Central memory CD8-positive, alpha-beta T cell (primary cell): ENCODE measurements around the gene NETO2.
"Not testable (repeated sequence)": the region's sequence is repeated elsewhere in the genome, so short reads cannot be mapped to it uniquely, and the experiment has no call there.

Source experiments
- ATAC-seq: fragments of 150-1000 bp; cut with Tn5 transposase; replicated peaks from 2 replicates; pipeline ENCODE4 v1.10.0; 2022; ENCODE audit warnings: mild to moderate bottlenecking, moderate FRiP score, moderate number of reproducible peaks; ENCODE audit not compliant: poor library complexity, severe bottlenecking; ENCODE audit errors: extremely low read depth
- DNase-seq, 2 donors: peaks; one replicate each; pipeline ENCODE4 v3.0.0; 2021; ENCODE audit warnings: low spot score in 2 of 2
- H3K27ac Mint-ChIP-seq: one replicate; pipeline ENCODE4 v1.8.0; 2022; ENCODE audit warnings: low read depth, mild to moderate bottlenecking, moderate library complexity, mixed read lengths
- H3K27me3 Mint-ChIP-seq: one replicate; pipeline ENCODE4 v1.8.0; 2022; ENCODE audit warnings: mixed read lengths
- H3K36me3 Mint-ChIP-seq: one replicate; pipeline ENCODE4 v1.8.0; 2022; ENCODE audit warnings: mild to moderate bottlenecking, moderate library complexity, mixed read lengths; ENCODE audit not compliant: insufficient read depth
- H3K4me1 Mint-ChIP-seq: one replicate; pipeline ENCODE4 v1.8.0; 2022; ENCODE audit warnings: mixed read lengths
- H3K4me3 Mint-ChIP-seq: one replicate; pipeline ENCODE4 v1.8.0; 2022; ENCODE audit warnings: mild to moderate bottlenecking, moderate library complexity, mixed read lengths
- H3K9me3 Mint-ChIP-seq: one replicate; pipeline ENCODE4 v1.8.0; 2022; ENCODE audit warnings: mixed read lengths

The NETO2 gene, protein sequence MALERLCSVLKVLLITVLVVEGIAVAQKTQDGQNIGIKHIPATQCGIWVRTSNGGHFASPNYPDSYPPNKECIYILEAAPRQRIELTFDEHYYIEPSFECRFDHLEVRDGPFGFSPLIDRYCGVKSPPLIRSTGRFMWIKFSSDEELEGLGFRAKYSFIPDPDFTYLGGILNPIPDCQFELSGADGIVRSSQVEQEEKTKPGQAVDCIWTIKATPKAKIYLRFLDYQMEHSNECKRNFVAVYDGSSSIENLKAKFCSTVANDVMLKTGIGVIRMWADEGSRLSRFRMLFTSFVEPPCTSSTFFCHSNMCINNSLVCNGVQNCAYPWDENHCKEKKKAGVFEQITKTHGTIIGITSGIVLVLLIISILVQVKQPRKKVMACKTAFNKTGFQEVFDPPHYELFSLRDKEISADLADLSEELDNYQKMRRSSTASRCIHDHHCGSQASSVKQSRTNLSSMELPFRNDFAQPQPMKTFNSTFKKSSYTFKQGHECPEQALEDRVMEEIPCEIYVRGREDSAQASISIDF

GRCh38 chr16:47143677-47144558 is at the start of gene NETO2:
Gene NETO2 (minus strand): TSS chr16:47143945. CDS start chr16:47143612, 333 bp downstream.
- ATAC-seq (peak; percentile 70), DNase-seq (peak; percentile 34 to 38)
- H3K27ac Mint-ChIP-seq: peak within 1 kb of the TSS; percentile 87
- H3K27me3 Mint-ChIP-seq: peaks cover 12% of the 10 kb centered on the region
- peaks cover 8% of the 10 kb centered on the region for H3K36me3 Mint-ChIP-seq
- H3K4me3 Mint-ChIP-seq: peak within 1 kb of the TSS; percentile 78
- peaks cover 19% of the 10 kb centered on the region for H3K4me1 Mint-ChIP-seq
- H3K9me3 Mint-ChIP-seq: no peaks in the 10 kb centered on the region

GRCh38 chr16:47182318-47182717 is 38.6 kb upstream of the NETO2 start:
- H3K27me3 Mint-ChIP-seq: no peaks in the 10 kb centered on the region
- no peaks in the 10 kb centered on the region for H3K4me1 Mint-ChIP-seq
- H3K4me3 Mint-ChIP-seq: no peak overlapping the region
- ATAC-seq (no peak), DNase-seq (no peak)
- no peak overlapping the region for H3K27ac Mint-ChIP-seq
- H3K9me3 Mint-ChIP-seq: no peaks in the 10 kb centered on the region
- H3K36me3 Mint-ChIP-seq: peaks cover 2% of the 10 kb centered on the region

DNA sequence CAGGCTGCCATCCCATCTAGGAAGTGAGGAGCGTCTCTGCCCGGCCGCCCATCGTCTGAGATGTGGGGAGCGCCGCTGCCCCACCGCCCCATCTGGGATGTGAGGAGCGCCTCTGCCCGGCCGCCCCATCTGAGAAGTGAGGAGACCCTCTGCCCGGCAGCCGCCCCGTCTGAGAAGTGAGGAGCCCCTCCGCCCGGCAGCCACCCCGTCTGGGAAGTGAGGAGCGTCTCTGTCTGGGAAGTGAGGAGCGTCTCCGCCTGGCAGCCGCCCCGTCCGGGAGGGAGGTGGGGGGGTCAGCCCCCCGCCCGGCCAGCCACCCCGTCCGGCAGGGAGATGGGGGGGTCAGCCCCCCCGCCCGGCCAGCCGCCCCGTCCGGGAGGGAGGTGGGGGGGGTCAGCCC is 37.3 kb upstream of the NETO2 start:
- not testable (repeated sequence) for ATAC-seq, H3K4me3 Mint-ChIP-seq, H3K9me3 Mint-ChIP-seq, DNase-seq, H3K27me3 Mint-ChIP-seq, H3K4me1 Mint-ChIP-seq, H3K36me3 Mint-ChIP-seq
- H3K27ac Mint-ChIP-seq: peak overlapping the region; percentile 25

DNA sequence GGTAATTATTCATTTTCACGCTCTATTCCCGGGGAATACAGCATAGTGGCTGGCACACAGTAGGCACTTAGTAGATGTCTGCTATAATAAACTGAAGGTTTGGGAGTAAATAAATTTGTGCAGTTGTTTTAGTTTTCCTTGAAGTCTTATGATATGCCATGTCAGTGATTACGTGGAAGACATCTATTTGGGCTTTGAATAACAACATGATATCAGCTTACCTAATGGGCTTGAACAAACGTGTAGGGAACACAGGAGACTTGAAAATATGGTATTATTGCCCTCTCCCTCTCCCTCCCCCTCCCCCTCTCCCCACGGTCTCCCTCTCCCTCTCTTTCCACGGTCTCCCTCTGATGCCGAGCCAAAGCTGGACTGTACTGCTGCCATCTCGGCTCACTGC is 36.3 kb upstream of the NETO2 start:
- peaks cover 4% of the 10 kb centered on the region for H3K36me3 Mint-ChIP-seq
- no peaks in the 10 kb centered on the region for H3K27me3 Mint-ChIP-seq
- no peak overlapping the region for H3K4me3 Mint-ChIP-seq
- H3K27ac Mint-ChIP-seq: no peak overlapping the region
- H3K4me1 Mint-ChIP-seq: no peaks in the 10 kb centered on the region
- no peaks in the 10 kb centered on the region for H3K9me3 Mint-ChIP-seq
- DNase-seq: no peak
- no peak for ATAC-seq

GRCh38 chr16:47175152-47175551 is 31.4 kb upstream of the NETO2 start:
- no peak overlapping the region for H3K27ac Mint-ChIP-seq
- H3K4me3 Mint-ChIP-seq: no peak overlapping the region
- H3K36me3 Mint-ChIP-seq: peaks cover 3% of the 10 kb centered on the region
- ATAC-seq: no peak
- no peaks in the 10 kb centered on the region for H3K9me3 Mint-ChIP-seq
- H3K4me1 Mint-ChIP-seq: no peaks in the 10 kb centered on the region
- DNase-seq: no peak
- no peaks in the 10 kb centered on the region for H3K27me3 Mint-ChIP-seq

DNA sequence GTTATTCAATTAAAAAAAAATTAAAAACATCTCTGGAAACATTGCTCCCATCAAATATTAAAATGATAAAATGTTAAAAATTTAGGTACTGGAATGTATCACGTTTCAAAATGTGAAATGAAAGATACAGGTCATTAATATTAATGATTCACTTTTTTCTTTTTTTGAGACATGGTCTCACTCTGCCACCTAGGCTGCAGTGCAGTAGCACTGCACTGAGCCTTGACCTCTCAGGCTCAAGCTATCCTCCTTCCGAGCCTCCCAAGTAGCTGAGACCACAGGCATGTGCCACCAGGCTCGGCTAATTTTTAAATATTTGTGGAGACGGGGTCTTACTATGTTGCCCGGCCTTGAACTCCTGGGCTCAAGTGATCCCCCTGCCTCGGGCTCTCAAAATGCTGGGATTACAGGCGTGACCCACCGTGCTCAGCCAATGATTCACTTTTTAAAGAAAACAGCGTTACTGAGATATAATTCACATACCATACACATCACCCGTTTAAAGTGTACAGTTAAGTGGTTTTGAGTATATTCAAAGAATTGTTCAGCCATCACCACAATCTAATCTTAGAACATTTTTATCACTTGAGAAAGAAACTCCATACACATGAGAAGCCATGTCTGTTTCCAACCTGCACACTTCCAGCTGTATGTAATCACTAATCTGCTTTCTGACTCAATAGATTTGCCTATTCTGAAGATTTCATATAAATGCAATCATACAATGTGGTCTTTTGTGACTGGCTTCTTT is 19.1 kb upstream of the NETO2 start:
- Mint-ChIP-seq H3K9me3 (no peaks in the 10 kb centered on the region), H3K27ac (no peak overlapping the region), H3K4me3 (no peak overlapping the region), H3K4me1 (no peaks in the 10 kb centered on the region), H3K27me3 (no peaks in the 10 kb centered on the region), H3K36me3 (peaks cover 4% of the 10 kb centered on the region)
- ATAC-seq (no peak), DNase-seq (no peak)

DNA sequence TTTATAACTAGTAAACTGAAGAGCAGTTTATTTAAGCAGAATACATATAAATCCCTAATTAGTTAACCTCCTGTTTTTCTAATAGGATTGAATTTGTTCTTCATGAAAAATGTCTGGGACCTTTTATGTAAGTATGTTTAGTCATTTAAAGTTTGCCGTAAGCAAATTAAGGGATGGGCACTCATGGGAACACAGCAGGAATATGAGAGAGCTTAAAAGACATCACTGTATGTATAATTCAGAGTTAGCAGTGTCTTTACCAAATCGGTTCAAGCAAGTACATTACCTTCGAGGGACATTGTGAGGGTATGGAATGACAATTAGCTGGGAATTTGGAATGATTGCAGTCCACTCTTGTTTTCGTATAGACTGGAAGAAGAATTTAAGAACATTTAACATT is 17.7 kb upstream of the NETO2 start:
- Mint-ChIP-seq H3K9me3 (no peaks in the 10 kb centered on the region), H3K36me3 (peaks cover 4% of the 10 kb centered on the region), H3K27ac (no peak overlapping the region), H3K27me3 (no peaks in the 10 kb centered on the region), H3K4me3 (no peak overlapping the region), H3K4me1 (no peaks in the 10 kb centered on the region)
- ATAC-seq (no peak), DNase-seq (no peak)

DNA sequence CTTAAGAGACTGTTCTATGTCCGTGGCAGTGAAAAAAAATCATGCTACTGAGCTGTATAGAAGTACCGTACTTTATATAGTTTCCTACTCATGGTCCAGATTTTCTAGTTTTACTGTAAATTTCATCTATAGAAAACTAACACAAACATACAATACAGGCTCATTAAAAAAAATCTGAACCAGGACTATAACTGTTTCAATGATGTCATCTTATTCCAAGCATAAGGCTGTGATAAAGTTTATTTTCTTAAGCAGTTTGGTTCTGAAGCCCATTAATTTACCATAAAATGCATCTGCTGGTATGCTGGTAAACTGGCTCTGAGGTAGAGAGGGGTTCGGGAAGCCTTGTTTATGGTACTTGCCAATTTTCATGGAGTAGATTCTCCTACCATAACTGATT is 16.7 kb upstream of the NETO2 start:
- no peak overlapping the region for H3K4me3 Mint-ChIP-seq
- no peak for ATAC-seq
- H3K36me3 Mint-ChIP-seq: peaks cover 6% of the 10 kb centered on the region
- DNase-seq: no peak
- no peaks in the 10 kb centered on the region for H3K4me1 Mint-ChIP-seq
- H3K9me3 Mint-ChIP-seq: no peaks in the 10 kb centered on the region
- no peak overlapping the region for H3K27ac Mint-ChIP-seq
- H3K27me3 Mint-ChIP-seq: no peaks in the 10 kb centered on the region

GRCh38 chr16:47158992-47159391 is 15.2 kb upstream of the NETO2 start:
- DNase-seq (no peak), ATAC-seq (no peak)
- H3K4me3 Mint-ChIP-seq: no peak overlapping the region
- no peaks in the 10 kb centered on the region for H3K4me1 Mint-ChIP-seq
- H3K27ac Mint-ChIP-seq: no peak overlapping the region
- H3K9me3 Mint-ChIP-seq: no peaks in the 10 kb centered on the region
- peaks cover 6% of the 10 kb centered on the region for H3K36me3 Mint-ChIP-seq
- H3K27me3 Mint-ChIP-seq: no peaks in the 10 kb centered on the region

DNA sequence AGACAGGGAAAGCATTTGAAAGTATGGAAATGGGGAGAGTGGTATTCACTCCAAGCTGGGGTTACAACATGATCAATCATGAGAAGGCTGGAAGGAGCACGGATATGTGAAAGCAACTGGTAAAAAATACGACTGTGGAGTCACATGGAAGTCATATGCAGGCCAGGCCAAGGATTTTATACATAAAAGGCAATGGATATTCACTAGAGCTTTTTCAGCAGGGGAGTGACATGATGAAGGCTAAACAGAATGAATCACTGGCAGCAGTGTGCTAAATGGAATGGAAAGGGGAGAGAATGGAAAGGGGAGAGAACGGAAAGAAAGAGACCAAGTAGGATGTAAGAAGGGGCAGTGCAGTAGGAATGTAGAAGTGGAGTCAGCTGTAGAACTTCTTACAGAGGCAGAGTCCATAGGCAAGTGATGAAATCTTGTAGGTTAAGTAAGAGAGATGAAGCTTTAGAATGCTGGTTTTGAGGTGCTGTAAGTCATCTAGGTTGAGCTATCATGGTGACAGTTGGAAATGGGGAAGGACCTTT is 13.0 kb upstream of the NETO2 start:
- ATAC-seq (no peak), DNase-seq (no peak)
- Mint-ChIP-seq H3K36me3 (peaks cover 6% of the 10 kb centered on the region), H3K27me3 (no peaks in the 10 kb centered on the region), H3K4me3 (no peak overlapping the region), H3K4me1 (no peaks in the 10 kb centered on the region), H3K9me3 (peaks cover 5% of the 10 kb centered on the region), H3K27ac (no peak overlapping the region)

DNA sequence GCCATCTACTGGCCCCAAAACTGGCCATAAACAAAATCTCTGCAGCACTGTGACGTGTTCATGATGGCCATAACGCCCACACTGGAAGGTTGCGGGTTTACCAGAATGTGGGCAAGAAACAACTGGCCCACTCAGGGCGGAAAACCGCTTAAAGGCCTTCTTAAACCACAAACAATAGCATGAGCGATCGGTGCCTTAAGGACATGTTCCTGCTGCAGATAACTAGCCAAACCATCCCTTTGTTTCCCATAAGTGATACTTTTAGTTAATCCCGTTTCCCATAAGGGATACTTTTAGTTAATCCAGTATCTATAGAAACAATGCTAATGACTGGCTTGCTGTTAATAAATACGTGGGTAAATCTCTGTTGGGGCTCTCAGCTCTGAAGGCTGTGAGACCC is 8.8 kb upstream of the NETO2 start:
- H3K4me1 Mint-ChIP-seq, H3K9me3 Mint-ChIP-seq, H3K36me3 Mint-ChIP-seq, ATAC-seq, H3K4me3 Mint-ChIP-seq, DNase-seq, H3K27me3 Mint-ChIP-seq, H3K27ac Mint-ChIP-seq: not testable (repeated sequence)

GRCh38 chr16:47150067-47150466 is 6.3 kb upstream of the NETO2 start:
- peaks cover 2% of the 10 kb centered on the region for H3K36me3 Mint-ChIP-seq
- no peak overlapping the region for H3K4me3 Mint-ChIP-seq
- DNase-seq (no peak), ATAC-seq (no peak)
- peaks cover 4% of the 10 kb centered on the region for H3K27me3 Mint-ChIP-seq
- peaks cover 5% of the 10 kb centered on the region for H3K9me3 Mint-ChIP-seq
- H3K4me1 Mint-ChIP-seq: peaks cover 7% of the 10 kb centered on the region
- H3K27ac Mint-ChIP-seq: no peak overlapping the region
